ENCODE measurements around the gene ZNF324B. TPM values are rescaled to one million over a fixed set of nuclear protein-coding genes. Genes with fewer than 3 reads are reported as not detected.

ZNF324B gene
- total and polyA plus RNA-seq, 2 of the 4 experiments (the other 2 are of a cell fraction), result 3.5 to 4.1 TPM

GRCh38 chr19:58466760-58467589 is 15.6 kb downstream of the ZNF324B start, which contains the start of gene ZNF324:
Gene ZNF324, plus strand, starts transcription at chr19:58467080. Its CDS starts 2,106 bp downstream, at chr19:58469186.
- in situ Hi-C loops (cut with MboI; ENCODE audit: low sequenced_read_pairs) (no loop called here), intact Hi-C loops (cut with micrococcal nuclease) (loop anchor here (1.0 kb wide), 1 partner anchor 8 kb away; no protein-coding TSS in a partner anchor), dilution Hi-C loops (cut with HindIII; ENCODE audit: low sequenced_read_pairs, unreplicated experiment) (no loop called here)
- H3K9ac ChIP-seq (ENCODE audit: low read depth, low read length), result peak within 1 kb of the TSS; percentile 53
- H3K79me1 ChIP-seq (ENCODE audit: low read depth in 1 of 2, low read length in 2 of 2), result peaks cover 14 to 27% of the 10 kb centered on the region in 2 experiments; a peak in 3 of 4 replicates
- H3K9me1 ChIP-seq (ENCODE audit: insufficient read depth, low read length), result peaks cover 14% of the 10 kb centered on the region
- ATAC-seq (ENCODE audit: low read depth), result peak; percentile 96
- H3K18ac ChIP-seq (ENCODE audit: low read depth, low read length), result no peak within 1 kb of the TSS
- H3K9me3 ChIP-seq (ENCODE audit: control insufficient read depth, insufficient read depth, low read length), result no peaks in the 10 kb centered on the region
- 0% methylated on average over 62 of the region's 92 CpGs; no CpG with 5 or more reads in 1 of the 2 experiments for WGBS, 2 experiments (ENCODE audit: extremely low coverage in 2 of 2, insufficient read length in 1 of 2)
- no peak within 1 kb of the TSS for H4K5ac ChIP-seq (ENCODE audit: low read depth, low read length)
- no peak within 1 kb of the TSS for H2BK15ac ChIP-seq (ENCODE audit: low read depth, low read length)
- peak within 1 kb of the TSS; percentile 78; the same call in 1 of the 2 replicates for H3K14ac ChIP-seq (replicated peaks; ENCODE audit: low read depth, low read length)
- CTCF ChIA-PET, result no interaction called here
- H3K23ac ChIP-seq (ENCODE audit: low read depth, low read length), result peak within 1 kb of the TSS; percentile 80
- H2AK5ac ChIP-seq (ENCODE audit: low read depth, low read length), result peak within 1 kb of the TSS; percentile 69
- H3K27ac ChIP-seq (ENCODE audit: insufficient read depth, low read length), result peak within 1 kb of the TSS; percentile 41
- peaks cover 13% of the 10 kb centered on the region for H4K20me1 ChIP-seq (ENCODE audit: insufficient read depth, low read length)
- H3K4ac ChIP-seq (ENCODE audit: low read depth, low read length), result peak within 1 kb of the TSS; percentile 63
- H3K36me3 ChIP-seq (ENCODE audit: control insufficient read depth, insufficient read depth, low read length), result peaks cover 16% of the 10 kb centered on the region
- H2AK9ac ChIP-seq (replicated peaks; ENCODE audit: low read depth, low read length, poor library complexity), result peak within 1 kb of the TSS; percentile 89
- no peak within 1 kb of the TSS for H2BK5ac ChIP-seq (ENCODE audit: low read depth, low read length, poor library complexity, severe bottlenecking)
- peak; percentile 94 for DNase-seq
- H3K4me2 ChIP-seq (ENCODE audit: low read depth, low read length), result peak within 1 kb of the TSS; percentile 92
- peaks cover 7% of the 10 kb centered on the region for H3K4me1 ChIP-seq (ENCODE audit: control insufficient read depth, insufficient read depth, low read length)
- peak within 1 kb of the TSS; percentile 65 for H3K4me3 ChIP-seq (ENCODE audit: insufficient read depth, low read depth, low read length)
- POLR2A ChIA-PET (ENCODE audit: unreplicated experiment), result no interaction called here
- peak within 1 kb of the TSS; percentile 100 for H2AFZ ChIP-seq (replicated peaks; ENCODE audit: low read length, poor library complexity)
- H4K8ac ChIP-seq (ENCODE audit: low read depth in 2 of 2, low read length in 2 of 2), result peak within 1 kb of the TSS; percentile 57 to 95; a peak in 3 of 4 replicates
- H2BK20ac ChIP-seq (ENCODE audit: low read depth, low read length), result peak within 1 kb of the TSS; percentile 29; the same call in 1 of the 2 replicates
- no peak within 1 kb of the TSS for H2BK120ac ChIP-seq (ENCODE audit: low read depth, low read length)
- BruUV-seq (replicated peaks), result no TSS peak
- TF ChIP-seq SMC3 (IDR thresholded peaks at IDR 0.05; ENCODE audit: low read depth, low read length) (no peak), MXI1 (IDR thresholded peaks at IDR 0.05; ENCODE audit: borderline replicate concordance, low read depth, low read length) (peak; percentile 79; the same call in 1 of the 2 replicates), ELK1 (IDR thresholded peaks at IDR 0.05; ENCODE audit: borderline replicate concordance, low read depth, low read length) (no peak), CHD1 (IDR thresholded peaks at IDR 0.05; ENCODE audit: low read depth, low read length) (0 out of 2 replicates have a peak, but pooled peaks have one; percentile 48), MAZ (IDR thresholded peaks at IDR 0.05; ENCODE audit: borderline replicate concordance, low read depth, low read length) (no peak), RAD21 (IDR thresholded peaks at IDR 0.05; ENCODE audit: low read length) (no peak), POLR2A (IDR thresholded peaks at IDR 0.05; ENCODE audit: low read depth, low read length) (peak; percentile 80), RFX5 (IDR thresholded peaks at IDR 0.05; ENCODE audit: low read depth, low read length) (no peak), CTCF (conservative IDR thresholded peaks at IDR 0.05; ENCODE audit: low read depth, low read length) (no peak), RCOR1 (IDR thresholded peaks at IDR 0.05; ENCODE audit: insufficient replicate concordance, low read length) (no peak), BHLHE40 (IDR thresholded peaks at IDR 0.05; ENCODE audit: low read depth, low read length) (peak; percentile 39; the same call in 1 of the 2 replicates), USF2 (IDR thresholded peaks at IDR 0.05; ENCODE audit: low read depth, low read length) (peak; percentile 97), FOS (IDR thresholded peaks at IDR 0.05; ENCODE audit: low read depth, low read length) (peak; percentile 23; the same call in 1 of the 2 replicates)
- no peaks in the 10 kb centered on the region for H3K27me3 ChIP-seq (ENCODE audit: control insufficient read depth, insufficient read depth, low read length)
- H3K56ac ChIP-seq (ENCODE audit: extremely low read depth, insufficient read depth, low read length), result no peak within 1 kb of the TSS; the same call in 1 of the 2 replicates
- H4K91ac ChIP-seq (ENCODE audit: insufficient read depth, low read depth, low read length), result no peak within 1 kb of the TSS
